Fibroblast of lung (primary cell): ENCODE data around the gene ACOXL. TPM values are rescaled to one million over a fixed set of nuclear protein-coding genes. Genes with fewer than 3 reads are reported as not detected.

ENCODE experiments used
- DNase-seq, 2 donors: peaks; one replicate each; pipeline versions ENCODE4 v3.0.0 to v3.0.0-alpha.2; 2010; ENCODE audit warnings: low read depth in 2 of 2
- H2AFZ ChIP-seq: 2 replicates; pipeline ENCODE4 v1.5.1; 2012; ENCODE audit warnings: low read length, control low read depth, inconsistent platforms
- H3K27ac ChIP-seq: 2 replicates; pipeline ENCODE4 v1.5.1; 2011; ENCODE audit warnings: low read length, control low read depth; ENCODE audit not compliant: insufficient read depth
- H3K27me3 ChIP-seq: 2 replicates; pipeline ENCODE4 v1.5.1; 2011; ENCODE audit warnings: mild to moderate bottlenecking, low read length; ENCODE audit not compliant: control insufficient read depth, insufficient read depth
- H3K36me3 ChIP-seq: 2 replicates; pipeline ENCODE4 v1.5.1; 2011; ENCODE audit warnings: low read length; ENCODE audit not compliant: control insufficient read depth, insufficient read depth
- H3K4me1 ChIP-seq: 2 replicates; pipeline ENCODE4 v1.5.1; 2011; ENCODE audit warnings: low read length; ENCODE audit not compliant: control insufficient read depth, insufficient read depth; ENCODE audit errors: extremely low read depth
- H3K4me2 ChIP-seq: 2 replicates; pipeline ENCODE4 v1.5.1; 2011; ENCODE audit warnings: low read length, control low read depth; ENCODE audit not compliant: insufficient read depth; ENCODE audit errors: extremely low read depth
- H3K4me3 ChIP-seq, 4 experiments: fragments of 200-600 bp in 1 of 4; sonication (generic) in 1 of 4; replicated peaks in 1 of 4; 2 replicates each; pipeline ENCODE4 v1.5.1; 2011 to 2016; ENCODE audit warnings: low read length in 4 of 4, low read depth in 3 of 4, mild to moderate bottlenecking in 3 of 4, control low read depth in 2 of 4, inconsistent platforms in 1 of 4, mixed read lengths in 1 of 4; ENCODE audit not compliant: insufficient read depth in 1 of 4; ENCODE audit errors: control extremely low read depth in 1 of 4
- H3K79me2 ChIP-seq: 2 replicates; pipeline ENCODE4 v1.5.1; 2012; ENCODE audit warnings: mild to moderate bottlenecking, low read length, inconsistent platforms; ENCODE audit not compliant: control insufficient read depth, insufficient read depth
- H3K9ac ChIP-seq: 2 replicates; pipeline ENCODE4 v1.5.1; 2011; ENCODE audit warnings: mild to moderate bottlenecking, low read length, control low read depth; ENCODE audit not compliant: insufficient read depth
- H3K9me3 ChIP-seq: 2 replicates; pipeline ENCODE4 v1.5.1; 2012; ENCODE audit warnings: low read depth, low read length; ENCODE audit not compliant: control insufficient read depth, insufficient read depth
- H4K20me1 ChIP-seq: 2 replicates; pipeline ENCODE4 v1.5.1; 2011; ENCODE audit warnings: low read length; ENCODE audit not compliant: control insufficient read depth, insufficient read depth; ENCODE audit errors: extremely low read depth
- CTCF ChIP-seq, 2 donors: IDR thresholded peaks in 1 of 2; conservative IDR thresholded peaks in 1 of 2; 1 replicate in 1 of 2; 2 replicates in 1 of 2; pipeline ENCODE4 v1.5.1; 2011 to 2012; ENCODE audit warnings: low read length in 2 of 2, control low read depth in 1 of 2, inconsistent platforms in 1 of 2, low read depth in 1 of 2, mild to moderate bottlenecking in 1 of 2
- EZH2 ChIP-seq: IDR thresholded peaks from 2 replicates; pipeline ENCODE4 v1.5.1; 2012; ENCODE audit warnings: low read length, control low read depth, mild to moderate bottlenecking; ENCODE audit errors: missing control alignments
- polyA plus RNA-seq, 2 donors: library from polyadenylated mRNA; depleted of rRNA in 1 of 2; stranded (reverse) in 1 of 2; unstranded in 1 of 2; fragments of >200 nt; gene quantifications; 2 replicates each; pipeline ENCODE4 v1.2.1, GENCODE V29; 2011 to 2012; ENCODE audit warnings: missing spikeins in 1 of 2
- total RNA-seq: library from RNA; depleted of rRNA; stranded (reverse); fragments of >200 nt; gene quantifications from 2 replicates; pipeline ENCODE4 v1.2.1, GENCODE V29; 2014

The ACOXL gene
- total and polyA plus RNA-seq, 2 donors (not counting 1 experiment from before 2014, with no cell fraction given) = not detected

GRCh38 chr2:110772383-110772755 lies 40.0 kb downstream of the ACOXL start:
- TF ChIP-seq CTCF (conservative IDR thresholded peaks at IDR 0.05 in 1 of 2, IDR thresholded peaks at IDR 0.05 in 1 of 2; ENCODE audit: low read depth in 1 of 2, low read length in 2 of 2) = no peak
- no peak for TF ChIP-seq EZH2
- peaks cover 36% of the 10 kb centered on the region for H3K27me3 ChIP-seq

GRCh38 chr2:110773401-110773921 lies 41.1 kb downstream of the ACOXL start:
- Histone ChIP-seq H3K9me3 (no peaks in the 10 kb centered on the region), H3K27ac (no peak overlapping the region), H3K4me1 (peaks cover 4% of the 10 kb centered on the region), H4K20me1 (no peaks in the 10 kb centered on the region), H3K27me3 (peaks cover 36% of the 10 kb centered on the region), H3K36me3 (no peaks in the 10 kb centered on the region), H3K9ac (no peak overlapping the region), H2AFZ (no peak overlapping the region), H3K4me3 (no peak overlapping the region), H3K4me2 (no peak overlapping the region), H3K79me2 (no peaks in the 10 kb centered on the region)
- no peak for TF ChIP-seq EZH2
- no peak for TF ChIP-seq CTCF (conservative IDR thresholded peaks at IDR 0.05 in 1 of 2, IDR thresholded peaks at IDR 0.05 in 1 of 2; ENCODE audit: low read depth in 1 of 2, low read length in 2 of 2)
- peak in 1 of 2 donors; percentile 15 for DNase-seq

More at GRCh38 chr2:110772383-110772755, 40.0 kb downstream of the ACOXL start:
- Histone ChIP-seq H3K27ac (no peak overlapping the region), H3K9me3 (no peaks in the 10 kb centered on the region), H3K9ac (no peak overlapping the region), H3K79me2 (no peaks in the 10 kb centered on the region), H2AFZ (no peak overlapping the region), H3K4me1 (peaks cover 4% of the 10 kb centered on the region), H3K4me3 (no peak overlapping the region), H3K4me2 (no peak overlapping the region), H3K36me3 (no peaks in the 10 kb centered on the region), H4K20me1 (no peaks in the 10 kb centered on the region)
- no peak for DNase-seq

GRCh38 chr2:110774701-110775100 lies 42.3 kb downstream of the ACOXL start:
- H3K9me3 ChIP-seq = no peaks in the 10 kb centered on the region

More at GRCh38 chr2:110774701-110775100, 42.3 kb downstream of the ACOXL start:
- TF ChIP-seq EZH2 (no peak), CTCF (conservative IDR thresholded peaks at IDR 0.05 in 1 of 2, IDR thresholded peaks at IDR 0.05 in 1 of 2; ENCODE audit: low read depth in 1 of 2, low read length in 2 of 2) (no peak)
- Histone ChIP-seq H3K9ac (no peak overlapping the region), H3K4me3 (no peak overlapping the region), H3K36me3 (no peaks in the 10 kb centered on the region), H2AFZ (no peak overlapping the region), H3K4me1 (peaks cover 4% of the 10 kb centered on the region), H4K20me1 (no peaks in the 10 kb centered on the region), H3K79me2 (no peaks in the 10 kb centered on the region), H3K4me2 (no peak overlapping the region), H3K27me3 (peaks cover 36% of the 10 kb centered on the region), H3K27ac (no peak overlapping the region)
- no peak for DNase-seq
